Measurements from ENCODE around the gene MOB1A. TPM values are rescaled to one million over a fixed set of nuclear protein-coding genes. Genes with fewer than 3 reads are reported as not detected.
"Not testable (repeated sequence)": the region's sequence is repeated elsewhere in the genome, so short reads cannot be mapped to it uniquely, and the experiment has no call there.

Gene MOB1A
- total RNA-seq, 1 donor = 159 TPM

DNA sequence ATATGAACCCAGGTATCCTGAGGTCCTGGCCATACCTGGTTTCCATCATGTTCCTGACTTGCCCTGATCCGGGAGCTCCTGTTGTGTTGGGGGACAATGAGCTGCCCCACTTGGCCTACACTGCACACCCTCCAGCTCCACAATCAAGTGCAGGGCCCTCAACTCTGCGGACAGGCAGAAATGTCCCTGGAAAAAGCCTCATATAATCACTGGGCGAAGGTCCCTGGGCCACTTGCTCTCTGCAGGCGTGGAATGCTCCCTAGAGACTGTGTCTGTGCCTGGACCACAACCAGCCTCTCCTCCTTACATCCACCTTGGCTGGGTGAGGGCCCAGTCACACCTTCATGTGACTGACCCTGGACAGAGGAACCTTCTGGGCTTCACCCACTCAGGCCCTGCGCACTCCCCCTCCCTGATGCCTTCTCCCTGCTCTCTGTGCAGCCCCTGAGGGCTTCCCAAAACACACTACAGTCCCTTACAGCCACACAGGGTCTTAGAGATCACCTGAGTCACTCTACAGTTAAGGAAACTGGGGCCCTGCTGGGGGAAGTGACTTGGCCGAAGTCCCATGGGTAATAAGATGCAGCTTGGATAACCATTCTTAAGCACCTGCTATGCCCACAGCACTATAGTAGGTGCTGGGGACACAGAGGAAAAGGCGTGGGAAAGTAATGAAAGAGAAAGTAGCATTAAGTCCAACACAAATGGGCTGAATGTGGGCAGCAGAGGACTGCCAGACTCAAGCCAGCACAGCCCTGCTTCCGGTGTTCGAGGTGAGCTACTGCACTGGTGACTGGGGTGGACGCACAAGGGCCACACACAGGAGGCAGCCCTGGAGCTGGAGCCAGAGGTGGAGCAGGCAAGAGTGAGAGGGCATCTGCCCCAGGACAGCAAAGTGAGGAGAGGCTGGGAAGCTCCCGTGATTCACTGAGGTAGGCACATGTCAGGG lies 40.8 kb downstream of the MOB1A start:
- no peak overlapping the region for H3K4me3 ChIP-seq (ENCODE audit: low read depth, low read length)
- no peak for DNase-seq (ENCODE audit: low read depth)
- TF ChIP-seq, protein P1, sequence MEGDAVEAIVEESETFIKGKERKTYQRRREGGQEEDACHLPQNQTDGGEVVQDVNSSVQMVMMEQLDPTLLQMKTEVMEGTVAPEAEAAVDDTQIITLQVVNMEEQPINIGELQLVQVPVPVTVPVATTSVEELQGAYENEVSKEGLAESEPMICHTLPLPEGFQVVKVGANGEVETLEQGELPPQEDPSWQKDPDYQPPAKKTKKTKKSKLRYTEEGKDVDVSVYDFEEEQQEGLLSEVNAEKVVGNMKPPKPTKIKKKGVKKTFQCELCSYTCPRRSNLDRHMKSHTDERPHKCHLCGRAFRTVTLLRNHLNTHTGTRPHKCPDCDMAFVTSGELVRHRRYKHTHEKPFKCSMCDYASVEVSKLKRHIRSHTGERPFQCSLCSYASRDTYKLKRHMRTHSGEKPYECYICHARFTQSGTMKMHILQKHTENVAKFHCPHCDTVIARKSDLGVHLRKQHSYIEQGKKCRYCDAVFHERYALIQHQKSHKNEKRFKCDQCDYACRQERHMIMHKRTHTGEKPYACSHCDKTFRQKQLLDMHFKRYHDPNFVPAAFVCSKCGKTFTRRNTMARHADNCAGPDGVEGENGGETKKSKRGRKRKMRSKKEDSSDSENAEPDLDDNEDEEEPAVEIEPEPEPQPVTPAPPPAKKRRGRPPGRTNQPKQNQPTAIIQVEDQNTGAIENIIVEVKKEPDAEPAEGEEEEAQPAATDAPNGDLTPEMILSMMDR (IDR thresholded peaks at IDR 0.05; ENCODE audit: insufficient read depth, low read length) = no peak

DNA sequence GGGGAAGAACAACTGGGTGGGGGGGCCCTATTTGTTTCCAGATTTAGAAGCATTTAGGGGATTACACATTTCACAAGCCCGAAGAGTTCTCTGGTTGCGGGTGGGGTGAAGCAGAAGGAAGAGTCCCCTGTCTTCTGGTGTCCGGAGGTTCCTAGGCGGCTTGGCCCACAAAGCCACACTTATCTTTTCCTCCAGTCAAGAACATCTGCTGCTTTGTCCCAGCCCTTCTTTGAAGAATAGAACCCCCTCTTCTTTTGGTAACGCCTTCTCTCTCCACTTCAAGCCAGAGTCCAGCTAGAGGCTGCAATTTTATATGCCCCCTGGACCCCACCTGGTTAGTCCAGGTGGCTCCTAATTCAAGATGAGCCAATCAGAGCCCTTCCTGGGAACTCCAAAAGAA lies 46.8 kb downstream of the MOB1A start:
- TF ChIP-seq, protein P1 (IDR thresholded peaks at IDR 0.05; ENCODE audit: insufficient read depth, low read length) = no peak
- DNase-seq (ENCODE audit: low read depth) = no peak
- H3K4me3 ChIP-seq (ENCODE audit: low read depth, low read length) = no peak overlapping the region

DNA sequence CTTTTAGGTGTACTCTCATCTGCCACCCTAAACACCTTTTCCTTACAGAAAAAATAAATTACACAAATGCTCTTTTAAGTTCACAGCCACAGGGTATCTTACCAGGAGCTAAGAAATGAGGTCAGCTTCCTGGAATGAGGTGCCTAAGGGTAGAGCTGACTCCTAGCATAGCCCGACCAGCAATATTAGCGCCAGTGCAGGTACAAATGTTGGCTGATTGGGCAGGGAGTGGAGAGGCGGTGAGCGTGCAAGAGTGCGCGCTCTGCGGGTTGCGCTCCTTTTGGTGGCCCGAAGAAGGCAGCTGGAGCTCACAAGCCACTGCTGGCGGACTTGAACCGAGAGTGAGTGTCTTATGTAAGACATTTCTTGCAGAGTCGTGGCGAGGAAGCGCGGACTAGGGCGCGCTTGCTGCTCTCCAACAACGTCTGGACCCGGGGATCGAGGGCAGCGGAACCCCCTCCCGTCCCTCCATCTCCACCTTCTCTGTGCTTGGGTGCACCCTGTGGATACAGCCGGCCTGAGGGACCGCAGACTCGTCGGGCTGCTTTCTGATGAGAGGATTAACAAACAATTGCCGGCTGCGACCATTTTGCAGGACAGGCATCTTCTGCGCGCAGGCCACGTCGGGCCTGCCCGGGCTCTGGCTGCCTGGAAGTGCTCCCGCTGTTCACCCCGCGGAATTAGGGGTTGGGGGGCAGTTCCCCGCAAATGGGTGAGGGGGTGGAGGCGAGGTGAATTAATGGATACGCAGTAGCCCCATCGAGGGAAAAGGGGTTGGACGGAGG lies 48.3 kb downstream of the MOB1A start:
- TF ChIP-seq, protein P1 (IDR thresholded peaks at IDR 0.05; ENCODE audit: insufficient read depth, low read length) = no peak
- H3K4me3 ChIP-seq (ENCODE audit: low read depth, low read length) = no peak overlapping the region
- DNase-seq (ENCODE audit: low read depth) = no peak

DNA sequence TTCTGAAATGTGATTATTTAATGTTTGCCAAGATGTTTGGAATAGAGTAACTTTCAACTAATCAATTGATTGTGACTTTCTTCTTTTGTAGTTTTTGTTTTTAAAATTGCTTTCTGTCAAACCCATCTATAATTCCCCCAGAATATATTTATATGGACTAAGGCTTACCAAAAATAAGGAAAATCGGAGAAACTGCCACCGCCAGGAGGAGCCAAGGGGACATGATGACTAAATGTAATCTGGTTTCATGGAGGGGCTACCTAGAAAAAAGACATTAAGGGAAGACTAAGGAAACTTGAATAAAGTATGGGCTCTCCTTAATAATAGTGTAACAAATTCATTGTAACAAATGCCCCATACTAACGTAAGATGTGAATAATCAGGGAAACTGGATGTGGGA lies 50.5 kb downstream of the MOB1A start:
- H3K4me3 ChIP-seq (ENCODE audit: low read depth, low read length) = no peak overlapping the region
- no peak for DNase-seq (ENCODE audit: low read depth)
- TF ChIP-seq, protein P1 (IDR thresholded peaks at IDR 0.05; ENCODE audit: insufficient read depth, low read length) = peak; percentile 19

DNA sequence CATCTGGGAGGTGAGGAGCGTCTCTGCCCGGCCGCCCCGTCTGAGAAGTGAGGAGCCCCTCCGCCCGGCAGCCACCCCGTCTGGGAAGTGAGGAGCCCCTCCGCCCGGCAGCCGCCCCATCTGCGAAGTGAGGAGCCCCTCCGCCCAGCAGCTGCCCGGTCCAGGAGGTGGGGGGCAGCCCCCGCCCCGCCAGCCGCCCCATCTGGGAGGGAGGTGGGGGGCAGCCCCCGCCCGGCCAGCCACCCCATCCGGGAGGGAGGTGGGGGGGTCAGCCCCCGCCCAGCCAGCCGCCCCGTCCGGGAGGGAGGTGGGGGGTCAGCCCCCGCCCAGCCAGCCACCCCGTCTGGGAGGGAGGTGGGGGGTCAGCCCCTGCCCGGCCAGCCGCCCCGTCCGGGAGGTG lies 54.7 kb downstream of the MOB1A start:
- DNase-seq (ENCODE audit: low read depth); H3K4me3 ChIP-seq (ENCODE audit: low read depth, low read length): not testable (repeated sequence)

DNA sequence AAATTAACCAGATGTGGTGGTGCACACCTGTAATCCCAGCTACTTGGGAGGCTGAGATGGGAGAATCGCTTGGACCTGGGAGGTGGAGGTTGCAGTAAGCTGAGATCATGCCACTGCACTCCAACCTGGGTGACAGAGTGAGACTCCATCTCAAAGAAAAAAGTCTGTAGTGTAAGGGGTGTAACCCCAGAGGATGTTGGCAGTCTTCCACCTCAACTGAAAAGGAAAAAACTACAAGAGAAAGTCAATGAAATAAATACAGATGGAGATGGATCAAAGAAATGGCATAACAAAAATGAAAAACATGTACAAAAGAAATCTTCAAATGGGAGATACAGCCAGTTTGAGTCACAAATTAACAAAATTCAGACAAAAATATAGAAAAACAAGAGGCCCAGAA lies 56.8 kb downstream of the MOB1A start:
- H3K4me3 ChIP-seq (ENCODE audit: low read depth, low read length); DNase-seq (ENCODE audit: low read depth): not testable (repeated sequence)

DNA sequence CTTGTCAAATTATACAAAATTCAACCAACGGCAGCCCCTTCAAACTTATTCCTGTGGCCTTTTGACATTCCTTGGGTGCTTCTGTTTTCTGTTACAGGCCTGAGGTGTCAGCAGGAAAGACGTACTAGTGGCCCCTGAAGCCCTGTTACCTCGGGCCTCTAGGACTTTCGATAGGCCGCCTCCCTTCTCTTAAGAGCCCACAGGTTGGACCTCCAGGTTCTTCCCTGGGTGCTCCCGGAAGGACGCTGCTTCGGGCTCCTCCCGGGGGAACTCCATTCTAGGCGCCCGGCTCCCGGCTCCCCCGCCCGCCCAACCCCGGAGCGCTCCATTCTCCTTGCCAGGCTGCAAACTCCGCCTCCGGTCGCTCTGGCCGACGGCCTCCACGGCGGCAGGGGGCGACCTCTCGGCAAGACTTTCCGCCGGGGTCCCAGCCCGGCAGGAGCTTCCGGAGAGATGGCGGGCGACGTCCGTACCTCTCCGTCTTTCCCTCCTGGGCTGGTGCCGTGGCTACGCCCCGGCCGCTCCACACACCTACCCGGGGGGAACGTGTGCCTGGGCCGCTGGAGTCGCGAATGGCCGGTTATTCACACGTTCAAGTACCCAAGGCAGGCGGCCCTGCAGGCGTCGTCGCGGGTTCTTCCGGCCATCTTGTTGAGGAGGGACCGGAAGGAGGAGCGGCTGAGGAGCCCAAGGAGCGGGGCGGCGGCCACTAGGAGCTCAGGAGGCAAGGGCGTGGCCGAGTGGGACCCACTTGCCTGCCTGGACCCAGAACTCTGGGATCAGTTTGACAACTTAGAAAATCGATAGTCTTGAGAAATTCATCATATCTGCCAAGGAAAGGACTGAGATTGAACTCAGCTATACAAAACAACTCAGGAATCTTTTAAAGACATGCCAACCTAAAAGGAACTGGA lies 58.5 kb downstream of the MOB1A start:
- TF ChIP-seq, protein P1 (IDR thresholded peaks at IDR 0.05; ENCODE audit: insufficient read depth, low read length) = peak; percentile 56
- H3K4me3 ChIP-seq (ENCODE audit: low read depth, low read length) = peak overlapping the region; percentile 83
- DNase-seq (ENCODE audit: low read depth) = peak; percentile 81

Measured in fibroblast of the aortic adventitia (primary cell).